A673 (cell line): ENCODE results near the gene TSHR.

Source experiments
- EZH2 ChIP-seq: fragments of 200-600 bp; sonication (generic); IDR thresholded peaks from 2 replicates; pipeline ENCODE4 v1.6.1; 2017; ENCODE audit warnings: borderline replicate concordance, low read depth, mild to moderate bottlenecking, mixed read lengths, antibody characterized with exemption, low read length; ENCODE audit not compliant: poor library complexity, severe bottlenecking
- TF ChIP-seq, protein P1 (sequence below): fragments of 300-800, 200-600 bp; sonication (generic); conservative IDR thresholded peaks from 2 replicates; pipeline ENCODE4 v1.5.1; 2017; ENCODE audit warnings: low read depth, mild to moderate bottlenecking, antibody characterized with exemption, low read length, moderate library complexity, mixed read lengths

GRCh38 chr14:80988192-80988591 lies 32.8 kb downstream of the TSHR start:
- TF ChIP-seq, protein P1, sequence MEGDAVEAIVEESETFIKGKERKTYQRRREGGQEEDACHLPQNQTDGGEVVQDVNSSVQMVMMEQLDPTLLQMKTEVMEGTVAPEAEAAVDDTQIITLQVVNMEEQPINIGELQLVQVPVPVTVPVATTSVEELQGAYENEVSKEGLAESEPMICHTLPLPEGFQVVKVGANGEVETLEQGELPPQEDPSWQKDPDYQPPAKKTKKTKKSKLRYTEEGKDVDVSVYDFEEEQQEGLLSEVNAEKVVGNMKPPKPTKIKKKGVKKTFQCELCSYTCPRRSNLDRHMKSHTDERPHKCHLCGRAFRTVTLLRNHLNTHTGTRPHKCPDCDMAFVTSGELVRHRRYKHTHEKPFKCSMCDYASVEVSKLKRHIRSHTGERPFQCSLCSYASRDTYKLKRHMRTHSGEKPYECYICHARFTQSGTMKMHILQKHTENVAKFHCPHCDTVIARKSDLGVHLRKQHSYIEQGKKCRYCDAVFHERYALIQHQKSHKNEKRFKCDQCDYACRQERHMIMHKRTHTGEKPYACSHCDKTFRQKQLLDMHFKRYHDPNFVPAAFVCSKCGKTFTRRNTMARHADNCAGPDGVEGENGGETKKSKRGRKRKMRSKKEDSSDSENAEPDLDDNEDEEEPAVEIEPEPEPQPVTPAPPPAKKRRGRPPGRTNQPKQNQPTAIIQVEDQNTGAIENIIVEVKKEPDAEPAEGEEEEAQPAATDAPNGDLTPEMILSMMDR = no peak
- no peak for TF ChIP-seq EZH2
